ENCODE measurements around the gene DPM3.
A peak's percentile ranks its signal among the peaks of the same experiment; 100 is the strongest.

The DPM3 gene

DNA sequence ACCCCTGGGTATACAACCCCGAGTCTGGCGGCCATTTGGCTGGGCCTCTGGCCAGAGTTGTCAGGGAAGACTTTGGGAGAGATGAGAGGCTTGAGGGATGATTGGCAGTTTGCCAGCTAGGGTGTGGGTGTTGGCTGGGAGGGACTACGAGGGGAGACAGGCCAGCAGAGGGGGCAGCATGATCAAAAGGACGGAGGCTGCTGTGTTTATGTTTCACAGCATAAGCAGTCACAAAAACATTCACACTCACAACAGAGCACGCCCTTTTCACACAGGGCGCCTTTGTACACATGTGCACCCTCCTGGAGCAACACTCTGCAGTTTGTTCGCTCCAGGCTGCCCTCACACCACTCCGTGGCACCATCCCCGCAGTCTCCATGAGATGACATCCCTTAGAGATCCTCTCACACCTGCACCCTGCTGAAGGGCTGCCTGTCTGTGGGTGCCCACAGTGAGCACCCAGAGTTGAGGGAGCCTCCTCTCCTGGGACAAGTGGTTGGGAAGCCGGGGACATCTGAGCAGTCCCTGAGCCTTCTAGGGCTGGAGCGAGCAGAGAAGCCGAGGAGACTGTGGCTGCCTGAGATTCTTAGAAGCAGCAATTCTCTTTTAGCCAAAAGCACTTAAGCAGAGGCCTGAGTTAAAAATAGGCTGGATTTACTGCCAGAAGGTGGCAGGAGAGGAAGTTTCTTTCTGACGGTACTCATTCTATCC is 46.3 kb downstream of the DPM3 start:
- DNase-seq (ENCODE audit: low read depth in 2 of 2), result no peak

GRCh38 chr1:155092641-155093040 is 47.7 kb downstream of the DPM3 start:
- no peak for DNase-seq (ENCODE audit: low read depth in 2 of 2)

DNA sequence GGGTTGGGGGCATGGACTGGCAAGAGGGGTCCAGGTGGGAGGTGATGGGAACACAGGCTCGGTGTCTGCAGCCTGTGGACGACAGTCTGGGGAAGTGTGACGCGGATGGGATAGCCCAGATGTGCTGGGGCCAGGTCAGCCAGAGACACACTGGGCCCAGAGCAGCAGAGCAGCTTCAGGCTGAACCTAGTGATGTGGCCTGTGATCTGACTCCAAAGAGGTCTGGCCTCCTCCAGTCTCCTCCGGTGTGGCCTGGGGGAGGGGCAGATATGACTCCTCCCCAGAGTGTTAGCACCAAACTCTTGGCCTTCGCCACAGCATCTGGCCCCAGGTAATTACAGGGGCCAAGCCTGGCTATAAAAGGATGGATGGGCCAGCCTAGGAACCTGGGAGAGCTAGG is 48.2 kb downstream of the DPM3 start:
- no peak for DNase-seq (ENCODE audit: low read depth in 2 of 2)

DNA sequence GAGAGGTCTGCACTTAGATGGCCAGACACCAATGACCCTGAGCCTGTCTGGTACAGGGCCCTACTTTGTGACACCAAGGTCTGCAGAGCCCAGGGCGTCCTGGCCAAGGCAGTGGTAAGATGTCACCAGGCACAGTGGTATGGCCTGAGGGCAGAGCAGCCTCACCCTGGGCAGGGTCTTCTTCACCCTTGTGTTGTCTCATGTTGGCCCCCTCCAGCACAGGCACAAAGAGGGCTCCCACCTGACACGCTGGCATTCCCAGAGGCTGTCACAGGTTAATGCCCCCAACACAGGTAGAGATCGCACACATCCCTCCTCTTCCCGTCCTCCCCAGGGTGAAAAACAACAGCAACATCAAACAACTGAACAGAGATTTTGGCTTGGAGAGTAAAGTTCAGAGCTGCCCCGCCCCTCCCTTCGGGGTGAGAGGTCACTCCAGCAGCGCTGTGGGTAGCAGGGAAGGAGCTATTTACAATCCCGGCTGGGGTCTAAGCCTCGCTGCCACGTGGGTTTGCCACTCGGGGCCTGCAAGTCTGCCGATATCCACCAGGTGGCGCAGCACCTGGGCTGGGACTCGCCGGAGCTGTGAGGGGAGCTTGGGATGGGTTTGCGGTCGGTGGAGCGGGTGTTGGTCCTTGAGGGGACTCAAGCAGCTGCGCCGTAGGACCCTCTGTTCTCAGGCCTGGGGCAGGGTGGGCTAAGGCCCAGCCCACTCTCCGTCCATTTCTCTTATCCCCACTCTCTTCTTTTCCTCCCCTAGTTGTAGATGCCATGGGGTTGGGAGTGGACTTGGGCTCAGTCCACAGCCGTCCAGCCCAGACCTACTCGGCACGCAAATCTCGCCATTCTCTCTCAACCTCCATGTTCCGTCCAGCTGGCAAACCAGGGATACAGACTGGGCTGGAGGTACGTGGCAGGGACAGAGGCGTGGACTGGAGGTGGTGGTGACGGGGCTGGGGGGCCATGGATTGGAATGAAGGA is 49.0 kb downstream of the DPM3 start:
- DNase-seq (ENCODE audit: low read depth in 2 of 2), result peak; percentile 74 to 81
